ENCODE results near the gene JOSD1.

Gene JOSD1

DNA sequence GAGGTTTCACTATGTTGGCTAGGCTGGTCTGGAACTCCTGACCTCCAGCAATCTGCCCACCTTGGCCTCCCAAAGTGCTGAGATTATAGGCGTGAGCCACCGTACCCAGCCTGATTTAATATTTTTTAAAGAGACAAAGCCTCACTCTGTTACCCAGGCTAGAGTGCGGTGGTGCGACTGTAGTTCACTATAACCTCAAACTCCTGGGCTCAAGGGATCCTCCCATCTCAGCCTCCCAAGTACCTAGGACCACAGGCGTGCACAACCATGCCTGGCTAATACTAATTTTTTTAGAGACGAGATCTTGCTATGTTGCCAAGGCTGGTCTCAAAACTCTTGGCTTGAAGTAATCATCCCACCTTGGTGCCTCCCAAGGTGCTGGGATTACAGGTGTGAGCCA, 18.5 kb upstream of the JOSD1 start:
- Histone ChIP-seq H3K9ac (ENCODE audit: low read depth, low read length) (no peak overlapping the region), H3K4me1 (ENCODE audit: control insufficient read depth, insufficient read depth, low read length) (no peaks in the 10 kb centered on the region), H3K27me3 (ENCODE audit: control insufficient read depth, insufficient read depth, low read length) (no peaks in the 10 kb centered on the region), H3K4me3 (ENCODE audit: low read depth, low read length) (no peak overlapping the region), H3K36me3 (ENCODE audit: control insufficient read depth, insufficient read depth, low read length) (peaks cover 60% of the 10 kb centered on the region), H3K9me3 (ENCODE audit: control insufficient read depth, insufficient read depth, low read length) (no peaks in the 10 kb centered on the region)

DNA sequence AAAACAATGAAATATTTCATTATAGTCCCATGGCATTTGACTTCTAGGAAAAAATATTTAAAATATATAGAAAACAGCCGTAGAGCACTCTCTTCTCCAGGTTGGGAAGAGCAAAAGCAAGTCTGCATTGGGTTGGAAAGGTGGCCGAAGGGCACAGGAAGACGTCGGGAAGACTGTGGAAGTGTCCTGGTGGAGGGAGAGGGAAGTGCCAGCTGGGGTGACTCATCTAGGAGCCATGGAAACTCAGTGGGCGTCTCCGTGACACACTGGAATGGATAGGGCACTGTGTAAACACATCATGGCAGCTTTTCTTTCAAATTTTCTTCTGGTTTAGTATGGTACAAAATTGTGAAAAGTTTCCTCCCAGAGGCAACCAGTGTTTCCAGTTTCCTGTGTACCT, 17.7 kb upstream of the JOSD1 start:
- H3K27me3 ChIP-seq (ENCODE audit: control insufficient read depth, insufficient read depth, low read length), result no peaks in the 10 kb centered on the region
- no peaks in the 10 kb centered on the region for H3K9me3 ChIP-seq (ENCODE audit: control insufficient read depth, insufficient read depth, low read length)
- no peak overlapping the region for H3K9ac ChIP-seq (ENCODE audit: low read depth, low read length)
- H3K36me3 ChIP-seq (ENCODE audit: control insufficient read depth, insufficient read depth, low read length), result peaks cover 56% of the 10 kb centered on the region
- H3K4me3 ChIP-seq (ENCODE audit: low read depth, low read length), result no peak overlapping the region
- H3K4me1 ChIP-seq (ENCODE audit: control insufficient read depth, insufficient read depth, low read length), result no peaks in the 10 kb centered on the region

DNA sequence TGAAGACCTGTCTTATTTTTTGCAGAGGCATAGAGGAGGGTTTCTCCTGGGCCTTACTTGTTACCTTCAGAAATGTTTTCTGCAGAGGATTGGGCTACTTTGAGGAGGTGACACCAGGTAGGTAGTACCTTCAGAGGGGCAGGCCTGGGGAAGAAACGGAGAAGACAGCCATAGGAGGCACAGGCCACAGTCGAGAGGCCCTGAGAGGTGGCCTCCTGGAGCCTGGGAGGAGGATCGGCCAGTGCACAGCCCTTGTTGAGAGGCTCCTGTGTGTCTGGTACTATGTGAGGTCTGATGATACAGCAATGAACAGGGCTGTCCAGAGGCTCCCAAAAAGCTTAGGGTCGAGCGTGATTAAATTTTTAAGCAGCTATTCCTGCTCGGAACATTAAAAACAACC, 16.5 kb upstream of the JOSD1 start:
- Histone ChIP-seq H3K36me3 (ENCODE audit: control insufficient read depth, insufficient read depth, low read length) (peaks cover 45% of the 10 kb centered on the region), H3K9ac (ENCODE audit: low read depth, low read length) (no peak overlapping the region), H3K27me3 (ENCODE audit: control insufficient read depth, insufficient read depth, low read length) (no peaks in the 10 kb centered on the region), H3K9me3 (ENCODE audit: control insufficient read depth, insufficient read depth, low read length) (no peaks in the 10 kb centered on the region), H3K4me3 (ENCODE audit: low read depth, low read length) (no peak overlapping the region), H3K4me1 (ENCODE audit: control insufficient read depth, insufficient read depth, low read length) (peaks cover 10% of the 10 kb centered on the region)

DNA sequence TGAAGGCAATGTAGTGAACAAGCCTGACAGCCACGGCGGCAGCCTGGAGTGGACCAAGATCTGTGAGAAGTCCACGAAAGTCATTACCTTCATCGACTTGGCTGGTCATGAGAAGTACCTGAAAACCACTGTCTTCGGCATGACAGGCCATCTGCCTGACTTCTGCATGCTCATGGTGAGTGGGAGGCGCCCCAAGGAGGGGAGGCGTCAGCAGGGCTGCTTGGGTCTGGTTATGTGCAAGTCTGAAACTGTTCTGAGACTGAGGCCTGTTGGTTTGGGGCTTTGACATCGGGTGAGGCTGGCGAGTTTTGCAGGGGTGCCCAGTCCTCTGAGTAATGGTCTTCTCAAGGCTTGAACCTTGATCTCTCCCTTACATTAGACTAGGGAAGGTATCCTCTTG, 16.1 kb upstream of the JOSD1 start:
- no peaks in the 10 kb centered on the region for H3K27me3 ChIP-seq (ENCODE audit: control insufficient read depth, insufficient read depth, low read length)
- H3K4me1 ChIP-seq (ENCODE audit: control insufficient read depth, insufficient read depth, low read length), result peaks cover 10% of the 10 kb centered on the region
- peaks cover 44% of the 10 kb centered on the region for H3K36me3 ChIP-seq (ENCODE audit: control insufficient read depth, insufficient read depth, low read length)
- no peak overlapping the region for H3K4me3 ChIP-seq (ENCODE audit: low read depth, low read length)
- no peaks in the 10 kb centered on the region for H3K9me3 ChIP-seq (ENCODE audit: control insufficient read depth, insufficient read depth, low read length)
- H3K9ac ChIP-seq (ENCODE audit: low read depth, low read length), result no peak overlapping the region

DNA sequence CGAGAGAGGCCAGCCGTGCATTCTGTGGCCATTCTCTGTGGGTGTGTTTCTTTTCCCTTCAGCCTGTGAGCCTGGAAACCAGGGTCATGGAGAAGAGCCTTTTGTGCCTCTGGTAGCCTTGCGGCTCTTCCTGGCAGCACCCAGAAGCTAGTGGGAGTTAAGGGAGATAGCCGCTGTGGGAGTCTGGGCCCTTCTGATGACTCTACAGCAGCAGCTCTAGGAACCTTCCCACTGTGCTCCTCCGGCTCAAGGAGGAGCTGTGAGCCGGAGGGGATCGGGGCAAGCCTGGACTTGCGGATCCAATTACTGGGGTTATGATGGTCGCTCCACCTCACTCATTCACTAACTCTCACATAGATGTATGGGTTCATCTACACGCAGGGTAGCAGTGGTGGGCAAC, 15.5 kb upstream of the JOSD1 start:
- no peak overlapping the region for H3K9ac ChIP-seq (ENCODE audit: low read depth, low read length)
- peaks cover 39% of the 10 kb centered on the region for H3K36me3 ChIP-seq (ENCODE audit: control insufficient read depth, insufficient read depth, low read length)
- no peaks in the 10 kb centered on the region for H3K27me3 ChIP-seq (ENCODE audit: control insufficient read depth, insufficient read depth, low read length)
- H3K4me3 ChIP-seq (ENCODE audit: low read depth, low read length), result no peak overlapping the region
- peaks cover 10% of the 10 kb centered on the region for H3K4me1 ChIP-seq (ENCODE audit: control insufficient read depth, insufficient read depth, low read length)
- no peaks in the 10 kb centered on the region for H3K9me3 ChIP-seq (ENCODE audit: control insufficient read depth, insufficient read depth, low read length)

DNA sequence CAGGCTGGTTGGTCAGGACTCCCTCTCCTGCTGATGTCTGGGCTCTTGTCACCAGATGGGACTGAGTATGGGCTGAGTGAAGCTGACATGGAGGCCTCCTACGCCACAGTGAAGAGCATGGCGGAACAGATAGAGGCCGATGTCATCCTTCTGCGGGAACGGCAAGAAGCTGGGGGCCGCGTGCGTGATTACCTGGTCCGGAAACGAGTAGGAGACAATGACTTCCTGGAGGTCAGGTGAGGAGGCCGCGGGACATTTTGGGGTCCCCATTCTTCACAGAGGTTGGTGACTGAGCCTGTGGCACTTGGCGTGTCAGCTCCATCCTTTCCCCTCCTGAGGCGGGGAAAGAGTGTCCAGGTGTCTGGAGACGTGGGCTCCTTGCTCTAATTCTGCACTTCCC, 15.1 kb upstream of the JOSD1 start:
- H3K9me3 ChIP-seq (ENCODE audit: control insufficient read depth, insufficient read depth, low read length), result no peaks in the 10 kb centered on the region
- no peaks in the 10 kb centered on the region for H3K27me3 ChIP-seq (ENCODE audit: control insufficient read depth, insufficient read depth, low read length)
- H3K9ac ChIP-seq (ENCODE audit: low read depth, low read length), result no peak overlapping the region
- H3K4me3 ChIP-seq (ENCODE audit: low read depth, low read length), result no peak overlapping the region
- peaks cover 10% of the 10 kb centered on the region for H3K4me1 ChIP-seq (ENCODE audit: control insufficient read depth, insufficient read depth, low read length)
- H3K36me3 ChIP-seq (ENCODE audit: control insufficient read depth, insufficient read depth, low read length), result peaks cover 39% of the 10 kb centered on the region

DNA sequence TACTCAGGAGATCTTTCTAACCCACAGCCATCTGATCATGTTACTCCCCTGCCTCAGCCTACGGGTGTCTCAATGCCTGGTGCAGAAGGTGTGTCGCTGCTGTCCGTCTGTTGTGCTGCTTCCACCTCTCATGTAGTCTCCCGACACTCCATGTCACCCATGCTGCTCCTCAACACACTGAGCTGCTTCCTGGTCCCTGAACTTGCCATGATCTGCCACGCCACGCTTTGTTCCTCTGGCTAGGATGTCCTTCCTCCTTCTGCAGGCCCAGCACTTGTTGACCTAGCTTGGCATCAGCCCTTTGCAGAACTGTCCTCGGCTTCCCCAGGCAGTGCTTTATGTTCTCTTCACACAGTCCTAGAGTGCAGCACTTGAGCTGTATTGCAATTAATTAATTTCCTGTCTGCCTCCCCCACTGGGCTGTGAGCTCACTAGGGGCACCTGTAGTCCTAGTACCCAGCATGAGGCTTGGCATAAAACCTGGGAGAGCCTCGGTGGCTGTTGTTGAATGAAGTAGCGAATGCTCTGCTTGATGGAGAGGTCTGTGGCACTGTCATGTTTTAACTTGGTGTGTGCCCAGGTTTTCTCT, 14.5 kb upstream of the JOSD1 start:
- Histone ChIP-seq H3K4me3 (ENCODE audit: low read depth, low read length) (no peak overlapping the region), H3K4me1 (ENCODE audit: control insufficient read depth, insufficient read depth, low read length) (peaks cover 10% of the 10 kb centered on the region), H3K9ac (ENCODE audit: low read depth, low read length) (no peak overlapping the region), H3K9me3 (ENCODE audit: control insufficient read depth, insufficient read depth, low read length) (no peaks in the 10 kb centered on the region), H3K36me3 (ENCODE audit: control insufficient read depth, insufficient read depth, low read length) (peaks cover 34% of the 10 kb centered on the region), H3K27me3 (ENCODE audit: control insufficient read depth, insufficient read depth, low read length) (no peaks in the 10 kb centered on the region)

DNA sequence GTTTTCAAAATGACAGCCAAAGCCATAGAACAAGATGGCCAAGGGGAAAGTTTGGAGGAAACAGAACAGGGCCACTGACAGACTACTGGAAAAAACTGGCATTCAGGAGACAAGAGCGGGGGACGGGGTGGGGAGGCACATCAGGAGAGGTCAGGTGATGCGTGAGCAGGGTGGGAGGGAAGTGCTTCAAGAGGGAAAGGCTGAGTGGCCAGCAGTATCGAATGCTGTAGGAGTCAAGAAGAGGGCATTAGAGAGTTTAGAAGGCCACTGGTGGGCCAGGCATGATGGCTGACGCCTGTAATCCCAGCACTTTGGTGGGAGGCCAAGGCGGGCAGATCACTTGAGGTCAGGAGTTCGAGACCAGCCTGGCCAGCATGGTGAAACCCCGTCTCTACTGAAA, 13.2 kb upstream of the JOSD1 start:
- H3K9ac ChIP-seq (ENCODE audit: low read depth, low read length), result no peak overlapping the region
- peaks cover 34% of the 10 kb centered on the region for H3K36me3 ChIP-seq (ENCODE audit: control insufficient read depth, insufficient read depth, low read length)
- no peak overlapping the region for H3K4me3 ChIP-seq (ENCODE audit: low read depth, low read length)
- H3K9me3 ChIP-seq (ENCODE audit: control insufficient read depth, insufficient read depth, low read length), result no peaks in the 10 kb centered on the region
- no peaks in the 10 kb centered on the region for H3K27me3 ChIP-seq (ENCODE audit: control insufficient read depth, insufficient read depth, low read length)
- peaks cover 13% of the 10 kb centered on the region for H3K4me1 ChIP-seq (ENCODE audit: control insufficient read depth, insufficient read depth, low read length)

DNA sequence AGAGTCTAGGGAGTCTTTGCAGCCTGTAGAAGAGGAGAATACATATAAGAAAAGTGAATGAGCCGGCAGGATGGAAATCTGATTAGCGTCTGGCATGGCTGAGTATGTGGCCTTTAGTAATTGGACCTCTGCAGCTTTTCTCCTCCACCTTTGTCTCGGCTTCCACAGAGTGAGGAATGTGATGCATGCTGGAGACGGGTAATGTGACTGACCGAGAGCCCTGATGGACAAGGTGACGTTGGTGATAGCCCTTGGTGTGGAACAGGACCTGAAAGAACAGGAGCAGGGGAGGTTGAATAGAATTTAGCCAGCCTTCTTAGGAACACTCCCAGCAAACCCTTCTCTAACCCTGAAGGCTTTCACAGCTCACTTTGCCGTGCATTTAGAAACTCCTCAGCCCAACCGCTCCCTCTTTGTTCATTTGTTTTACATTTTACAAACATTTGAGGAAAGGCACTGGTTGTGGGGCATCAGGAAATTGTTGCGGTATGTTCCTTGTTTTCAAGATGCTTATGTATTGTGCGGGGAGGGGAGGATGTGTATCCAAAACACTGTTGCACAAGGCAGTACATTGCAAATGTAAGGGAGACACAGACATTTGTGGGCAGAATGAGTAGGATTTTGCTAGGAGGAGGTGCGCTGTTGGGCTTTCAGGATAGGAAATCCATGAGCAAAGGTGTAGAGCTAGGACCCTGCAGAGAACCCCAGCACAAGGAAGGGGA, 11.9 kb upstream of the JOSD1 start:
- Histone ChIP-seq H3K4me3 (ENCODE audit: low read depth, low read length) (no peak overlapping the region), H3K9me3 (ENCODE audit: control insufficient read depth, insufficient read depth, low read length) (no peaks in the 10 kb centered on the region), H3K4me1 (ENCODE audit: control insufficient read depth, insufficient read depth, low read length) (peaks cover 17% of the 10 kb centered on the region), H3K36me3 (ENCODE audit: control insufficient read depth, insufficient read depth, low read length) (peaks cover 31% of the 10 kb centered on the region), H3K9ac (ENCODE audit: low read depth, low read length) (no peak overlapping the region), H3K27me3 (ENCODE audit: control insufficient read depth, insufficient read depth, low read length) (no peaks in the 10 kb centered on the region)

DNA sequence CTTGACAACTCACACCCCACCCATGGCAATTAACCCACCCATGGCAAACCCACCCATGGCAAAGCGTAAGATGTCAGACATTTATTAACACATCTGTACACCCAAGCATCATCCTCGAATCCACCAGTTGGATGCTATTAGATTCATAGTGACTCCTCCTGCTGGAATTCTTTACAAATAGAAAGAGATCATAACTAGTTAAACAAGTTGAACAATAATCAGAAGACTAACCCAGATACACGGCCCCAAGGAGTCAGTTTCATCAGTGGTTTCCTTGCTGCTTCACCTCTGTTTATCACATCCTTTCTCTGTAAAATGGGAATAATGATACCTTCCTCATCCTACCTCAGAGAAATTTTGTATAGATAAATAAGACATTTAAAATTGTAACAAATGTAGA, 10.1 kb upstream of the JOSD1 start:
- Histone ChIP-seq H3K36me3 (ENCODE audit: control insufficient read depth, insufficient read depth, low read length) (peaks cover 13% of the 10 kb centered on the region), H3K9ac (ENCODE audit: low read depth, low read length) (no peak overlapping the region), H3K4me1 (ENCODE audit: control insufficient read depth, insufficient read depth, low read length) (peaks cover 23% of the 10 kb centered on the region), H3K27me3 (ENCODE audit: control insufficient read depth, insufficient read depth, low read length) (no peaks in the 10 kb centered on the region), H3K4me3 (ENCODE audit: low read depth, low read length) (no peak overlapping the region), H3K9me3 (ENCODE audit: control insufficient read depth, insufficient read depth, low read length) (no peaks in the 10 kb centered on the region)

DNA sequence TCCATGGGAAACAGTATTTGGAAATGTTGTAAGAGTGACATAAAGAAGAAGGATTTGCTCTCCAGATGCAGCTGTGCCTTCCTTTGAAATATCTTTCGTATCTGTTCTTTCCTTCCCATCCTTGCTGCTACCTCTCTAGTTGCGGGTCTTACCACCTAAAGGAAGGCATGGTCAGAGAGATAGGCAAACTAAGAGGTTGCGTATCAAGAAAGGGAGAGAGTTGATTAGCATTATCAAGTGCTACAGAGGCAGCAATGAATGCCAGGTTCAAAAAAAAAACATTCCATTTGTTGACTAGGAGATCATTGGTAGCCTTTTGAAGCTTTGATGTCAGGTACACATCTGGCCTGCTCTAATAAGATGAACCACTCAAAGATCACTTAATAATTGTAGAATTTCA, 9.6 kb upstream of the JOSD1 start:
- H3K27me3 ChIP-seq (ENCODE audit: control insufficient read depth, insufficient read depth, low read length), result no peaks in the 10 kb centered on the region
- no peak overlapping the region for H3K9ac ChIP-seq (ENCODE audit: low read depth, low read length)
- no peak overlapping the region for H3K4me3 ChIP-seq (ENCODE audit: low read depth, low read length)
- H3K4me1 ChIP-seq (ENCODE audit: control insufficient read depth, insufficient read depth, low read length), result peaks cover 23% of the 10 kb centered on the region
- H3K36me3 ChIP-seq (ENCODE audit: control insufficient read depth, insufficient read depth, low read length), result peaks cover 8% of the 10 kb centered on the region
- no peaks in the 10 kb centered on the region for H3K9me3 ChIP-seq (ENCODE audit: control insufficient read depth, insufficient read depth, low read length)

DNA sequence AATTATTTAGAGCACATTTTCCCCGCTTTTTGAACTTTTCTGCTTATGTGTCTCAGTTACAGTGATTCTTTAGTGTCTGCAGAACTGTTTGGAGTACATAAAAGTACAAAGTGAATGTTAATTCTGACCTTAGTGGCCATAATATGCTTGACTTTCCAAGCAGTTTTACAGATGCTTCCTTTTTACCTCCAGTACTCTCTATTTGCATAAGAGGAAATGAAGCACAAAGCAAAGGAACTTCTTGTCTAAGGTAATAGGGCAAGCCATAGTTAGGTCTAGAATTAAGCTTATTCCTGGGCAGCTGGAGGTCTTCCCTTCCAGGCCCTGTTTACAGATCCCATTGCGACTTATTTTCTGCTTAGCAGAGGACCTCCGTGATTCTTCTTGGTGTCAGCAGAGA, 8.6 kb upstream of the JOSD1 start:
- no peak overlapping the region for H3K4me3 ChIP-seq (ENCODE audit: low read depth, low read length)
- no peak overlapping the region for H3K9ac ChIP-seq (ENCODE audit: low read depth, low read length)

More for the DNA sequence above, 8.6 kb upstream of the JOSD1 start:
- peaks cover 5% of the 10 kb centered on the region for H3K36me3 ChIP-seq (ENCODE audit: control insufficient read depth, insufficient read depth, low read length)
- no peaks in the 10 kb centered on the region for H3K9me3 ChIP-seq (ENCODE audit: control insufficient read depth, insufficient read depth, low read length)
- H3K4me1 ChIP-seq (ENCODE audit: control insufficient read depth, insufficient read depth, low read length), result peaks cover 29% of the 10 kb centered on the region
- no peaks in the 10 kb centered on the region for H3K27me3 ChIP-seq (ENCODE audit: control insufficient read depth, insufficient read depth, low read length)
